ENCODE data around the gene PPP1R13L. TPM values are rescaled to one million over a fixed set of nuclear protein-coding genes. Genes with fewer than 3 reads are reported as not detected.

Gene PPP1R13L
- total RNA-seq, 4 donors from 2014 or later: 5.5 to 15.5 (median 9.3) TPM

- Histone ChIP-seq H3K9me3 (no peaks in the 10 kb centered on the region), H3K4me1 (no peaks in the 10 kb centered on the region), H3K36me3 (peaks cover 0 to 93% of the 10 kb centered on the region in 2 donors), H3K27ac (no peak overlapping the region), H3K4me3 (no peak overlapping the region), H3K27me3 (no peaks in the 10 kb centered on the region)
- WGBS, 2 donors (ENCODE audit: low coverage in 1 of 2): 92 to 93% methylated on average over 2 to 10 of the region's 11 CpGs
- TF ChIP-seq POLR2AphosphoS5 (IDR thresholded peaks at IDR 0.05) (no peak), EP300 (IDR thresholded peaks at IDR 0.05) (no peak), CTCF (IDR thresholded peaks at IDR 0.05) (no peak), POLR2A (IDR thresholded peaks at IDR 0.05) (no peak)
- no peak for ATAC-seq
Measured at GRCh38 chr19:45357445-45357783, 47.5 kb downstream of the PPP1R13L start.

GRCh38 chr19:45356760-45357444 is 48.0 kb downstream of the PPP1R13L start:
- TF ChIP-seq POLR2A (IDR thresholded peaks at IDR 0.05) (no peak), CTCF (IDR thresholded peaks at IDR 0.05) (no peak), POLR2AphosphoS5 (IDR thresholded peaks at IDR 0.05) (no peak), EP300 (IDR thresholded peaks at IDR 0.05) (no peak)
- no peak for ATAC-seq
- Histone ChIP-seq H3K9me3 (no peaks in the 10 kb centered on the region), H3K27ac (no peak overlapping the region), H3K36me3 (peaks cover 0 to 93% of the 10 kb centered on the region in 2 donors), H3K27me3 (no peaks in the 10 kb centered on the region), H3K4me1 (no peaks in the 10 kb centered on the region), H3K4me3 (no peak overlapping the region)
- whole genome bisulfite sequencing, 2 donors (ENCODE audit: low coverage in 1 of 2): 88 to 92% methylated on average over 6 to 8 of the region's 20 CpGs

- no peak for TF ChIP-seq POLR2AphosphoS5 (IDR thresholded peaks at IDR 0.05)
- no peak for TF ChIP-seq POLR2A (IDR thresholded peaks at IDR 0.05)
- TF ChIP-seq EP300 (IDR thresholded peaks at IDR 0.05): no peak
- TF ChIP-seq CTCF (IDR thresholded peaks at IDR 0.05): no peak
- peaks cover 0 to 93% of the 10 kb centered on the region in 2 donors for H3K36me3 ChIP-seq
- no peaks in the 10 kb centered on the region for H3K4me1 ChIP-seq
- WGBS, 2 donors (ENCODE audit: low coverage in 1 of 2): 96% methylated on average over 4 of the region's 9 CpGs; no CpG with 5 or more reads in 1 of the 2 donors
- H3K27me3 ChIP-seq: no peaks in the 10 kb centered on the region
- no peak overlapping the region for H3K27ac ChIP-seq
- no peaks in the 10 kb centered on the region for H3K9me3 ChIP-seq
- no peak overlapping the region for H3K4me3 ChIP-seq
- no peak for ATAC-seq
Measured at GRCh38 chr19:45355910-45356309, 49.0 kb downstream of the PPP1R13L start.

GRCh38 chr19:45355402-45355801 is 49.5 kb downstream of the PPP1R13L start:
- WGBS, 2 donors (ENCODE audit: low coverage in 1 of 2): 95% methylated on average over 8 of the region's 9 CpGs; no CpG with 5 or more reads in 1 of the 2 donors
- Histone ChIP-seq H3K4me3 (no peak overlapping the region), H3K36me3 (peaks cover 0 to 92% of the 10 kb centered on the region in 2 donors), H3K27me3 (no peaks in the 10 kb centered on the region), H3K4me1 (no peaks in the 10 kb centered on the region), H3K27ac (no peak overlapping the region), H3K9me3 (no peaks in the 10 kb centered on the region)
- no peak for ATAC-seq
- TF ChIP-seq POLR2AphosphoS5 (IDR thresholded peaks at IDR 0.05) (no peak), EP300 (IDR thresholded peaks at IDR 0.05) (no peak), POLR2A (IDR thresholded peaks at IDR 0.05) (no peak), CTCF (IDR thresholded peaks at IDR 0.05) (no peak)

- ATAC-seq: no peak
- no peaks in the 10 kb centered on the region for H3K27me3 ChIP-seq
- no peaks in the 10 kb centered on the region for H3K9me3 ChIP-seq
- no peak overlapping the region for H3K27ac ChIP-seq
- no peak for TF ChIP-seq EP300 (IDR thresholded peaks at IDR 0.05)
- no peak for TF ChIP-seq CTCF (IDR thresholded peaks at IDR 0.05)
- TF ChIP-seq POLR2AphosphoS5 (IDR thresholded peaks at IDR 0.05): no peak
- no peak for TF ChIP-seq POLR2A (IDR thresholded peaks at IDR 0.05)
- H3K4me3 ChIP-seq: no peak overlapping the region
- 95% methylated on average over 4 of the region's 11 CpGs; no CpG with 5 or more reads in 1 of the 2 donors for WGBS, 2 donors (ENCODE audit: low coverage in 1 of 2)
- H3K4me1 ChIP-seq: no peaks in the 10 kb centered on the region
- H3K36me3 ChIP-seq: peaks cover 0 to 87% of the 10 kb centered on the region in 2 donors
Measured at GRCh38 chr19:45354241-45354842, 50.5 kb downstream of the PPP1R13L start.

All from gastroesophageal sphincter (tissue), 4 donors.